Activated CD4-positive, CD25-positive, alpha-beta regulatory T cell treated with anti-CD3 and anti-CD28 coated beads, Interleukin-2, amount 50 U/mL, for 24 hours (primary cell): Measurements from ENCODE around the gene MMD2.

ENCODE experiments used
- ATAC-seq, 2 donors: fragments of 150-1000 bp; cut with Tn5 transposase; one replicate each; pipeline ENCODE4 v1.10.0; 2021; ENCODE audit warnings: mild to moderate bottlenecking in 1 of 2, moderate library complexity in 1 of 2

Gene MMD2

DNA sequence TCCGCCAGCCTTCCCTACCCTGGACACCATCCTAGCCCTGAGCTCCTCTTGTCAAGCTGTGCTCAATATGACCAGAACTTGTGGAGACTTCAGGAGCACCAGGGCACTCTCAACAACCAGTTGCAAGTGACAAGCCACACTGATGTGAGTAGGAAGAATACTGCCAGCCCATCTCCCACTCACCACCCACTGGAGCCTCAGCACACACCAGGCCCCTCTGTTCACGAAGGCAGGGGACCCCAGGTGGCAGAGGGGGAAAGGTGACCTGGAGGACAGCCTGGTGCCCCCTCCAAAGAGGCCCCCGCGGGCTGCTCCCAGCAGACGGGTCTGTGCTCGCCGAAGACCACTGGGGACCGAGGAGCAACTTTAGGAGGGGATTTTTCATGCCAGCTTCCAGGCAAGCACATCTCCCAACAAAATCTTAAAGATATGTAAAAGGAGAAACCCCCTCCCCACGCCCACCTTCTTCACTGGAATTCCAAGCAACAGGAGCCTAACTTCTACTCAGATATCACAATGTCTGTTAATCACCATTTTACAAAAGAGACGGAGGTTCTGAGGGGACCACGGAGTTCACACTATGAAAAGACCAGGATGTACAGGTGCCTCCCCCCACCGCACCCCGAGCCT, 1.0 kb downstream of the MMD2 start:
- no peak for ATAC-seq

DNA sequence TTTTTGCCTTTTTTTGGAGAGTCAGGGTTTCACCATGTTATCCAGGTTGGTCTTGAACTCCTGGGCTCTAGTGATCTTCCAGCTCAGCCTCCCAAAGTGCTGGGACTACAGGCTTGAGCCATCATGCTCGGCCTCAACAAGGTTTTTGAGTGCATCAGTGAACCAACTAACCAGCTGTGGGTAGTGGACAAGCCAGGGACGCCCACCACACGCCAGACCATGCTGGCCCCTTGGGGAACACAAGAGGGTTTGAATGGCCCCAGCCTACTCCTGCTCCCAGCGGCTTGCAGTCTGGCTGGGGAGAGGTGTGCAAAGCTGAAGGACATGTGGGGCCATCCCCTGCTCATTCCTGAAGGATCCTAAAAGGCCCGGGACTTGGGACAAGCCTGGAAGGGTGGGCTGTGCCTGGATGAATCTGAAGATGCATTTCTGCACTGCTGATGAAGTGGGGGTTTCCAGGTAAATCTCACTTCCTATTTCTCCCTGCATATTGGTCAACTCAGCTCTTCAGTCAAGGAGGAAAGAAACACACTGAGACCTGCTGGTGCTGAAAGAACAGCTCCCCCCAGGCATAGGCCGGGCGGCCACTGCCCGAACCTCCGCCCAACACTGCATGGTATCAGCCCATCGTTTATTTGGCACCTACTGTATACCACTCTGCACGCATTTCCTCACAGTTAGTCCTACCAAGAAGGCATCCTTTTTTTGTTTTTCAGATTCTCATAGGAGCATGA, 6.9 kb downstream of the MMD2 start:
- no peak for ATAC-seq

DNA sequence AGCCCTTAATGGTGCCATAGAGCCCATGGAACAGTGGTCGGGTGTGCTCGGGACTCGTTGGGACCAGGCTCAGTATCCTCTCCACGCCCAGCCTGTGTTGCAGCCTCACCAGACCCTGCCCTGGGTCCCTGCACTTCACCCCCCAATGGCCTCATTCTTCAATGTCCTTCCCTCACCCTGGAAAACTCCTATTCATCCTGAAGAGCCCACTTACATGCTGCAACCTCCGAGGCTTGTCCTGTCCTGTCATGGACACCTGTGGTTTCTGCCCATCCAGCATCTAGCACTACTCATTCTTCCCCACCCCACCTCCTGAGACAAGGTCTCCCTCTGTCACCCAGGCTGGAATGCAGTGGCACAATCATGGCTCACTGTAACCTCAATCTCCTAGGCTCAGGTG, 7.7 kb downstream of the MMD2 start:
- no peak for ATAC-seq

DNA sequence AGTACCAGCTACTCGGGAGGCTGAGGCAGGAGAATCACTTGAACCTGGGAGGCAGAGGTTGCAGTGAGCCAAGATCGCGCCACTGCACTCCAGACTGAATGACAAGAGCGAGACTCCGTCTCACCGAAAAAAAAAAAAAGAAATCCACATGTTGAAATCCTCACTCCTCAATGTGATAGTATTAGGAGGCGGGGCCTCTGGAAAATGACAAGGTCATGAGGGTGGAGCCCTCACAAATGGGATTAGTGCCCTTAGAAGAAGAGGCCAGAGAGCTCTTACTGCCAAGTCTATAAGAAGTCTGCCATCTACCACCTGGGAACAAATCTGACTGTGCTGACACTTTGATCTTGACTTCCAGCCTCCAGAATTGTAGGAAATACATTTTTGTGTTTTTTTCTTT, 10.6 kb downstream of the MMD2 start:
- no peak for ATAC-seq

DNA sequence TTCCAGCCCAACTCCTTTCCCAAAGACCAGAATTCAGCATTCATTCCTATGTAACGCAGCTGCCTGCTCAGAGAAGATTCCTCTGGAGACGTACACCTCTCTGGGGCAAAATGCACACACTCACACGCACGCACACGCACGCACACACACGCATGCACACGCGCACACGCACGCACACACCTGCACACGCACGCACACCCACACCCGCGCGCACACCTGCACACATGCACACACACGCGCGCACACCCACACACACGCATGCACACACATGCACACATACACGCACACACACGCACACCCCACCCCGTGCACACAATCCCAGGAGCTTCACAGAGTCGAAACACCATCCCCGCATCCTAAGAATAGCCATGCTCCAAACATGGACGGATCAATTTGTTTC, 13.0 kb downstream of the MMD2 start:
- ATAC-seq = no peak

DNA sequence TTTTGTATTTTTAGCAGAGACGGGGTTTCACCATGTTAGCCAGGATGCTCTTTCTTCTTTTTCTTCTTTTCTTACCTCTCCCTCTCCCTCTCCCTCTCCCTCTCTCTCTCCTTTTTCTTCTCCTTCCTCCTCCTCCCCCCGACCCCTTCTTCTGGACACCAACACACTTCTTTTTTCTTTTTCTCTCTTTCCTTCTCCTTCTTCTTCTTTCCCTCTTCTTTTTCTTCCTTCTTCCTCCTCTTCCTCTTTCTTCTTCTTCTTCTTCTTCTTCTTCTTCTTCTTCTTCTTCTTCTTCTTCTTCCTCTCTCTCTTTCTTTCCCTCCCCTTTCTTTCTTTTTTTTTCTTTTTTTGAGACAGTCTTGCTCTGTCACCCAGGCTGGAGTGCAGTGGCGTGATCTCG, 14.0 kb downstream of the MMD2 start:
- ATAC-seq = no peak

DNA sequence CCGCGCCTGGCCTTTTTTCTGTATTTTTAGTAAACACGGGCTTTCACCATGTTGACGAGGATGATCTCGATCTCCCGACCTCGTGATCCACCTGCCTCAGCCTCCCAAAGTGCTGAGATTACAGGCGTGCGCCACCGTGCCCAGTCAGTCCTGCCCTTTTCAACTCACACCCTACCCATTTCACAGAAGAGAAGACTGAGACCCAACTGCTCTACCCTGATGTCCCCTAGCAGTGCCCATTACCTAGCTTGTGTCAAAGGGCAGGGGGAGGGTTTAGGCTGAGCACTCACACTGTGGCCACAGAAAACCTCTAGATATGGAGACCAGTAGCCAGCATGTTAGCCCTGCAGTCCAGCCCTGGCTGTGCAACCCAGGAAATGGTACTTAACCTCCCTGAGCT, 15.7 kb downstream of the MMD2 start:
- no peak for ATAC-seq

DNA sequence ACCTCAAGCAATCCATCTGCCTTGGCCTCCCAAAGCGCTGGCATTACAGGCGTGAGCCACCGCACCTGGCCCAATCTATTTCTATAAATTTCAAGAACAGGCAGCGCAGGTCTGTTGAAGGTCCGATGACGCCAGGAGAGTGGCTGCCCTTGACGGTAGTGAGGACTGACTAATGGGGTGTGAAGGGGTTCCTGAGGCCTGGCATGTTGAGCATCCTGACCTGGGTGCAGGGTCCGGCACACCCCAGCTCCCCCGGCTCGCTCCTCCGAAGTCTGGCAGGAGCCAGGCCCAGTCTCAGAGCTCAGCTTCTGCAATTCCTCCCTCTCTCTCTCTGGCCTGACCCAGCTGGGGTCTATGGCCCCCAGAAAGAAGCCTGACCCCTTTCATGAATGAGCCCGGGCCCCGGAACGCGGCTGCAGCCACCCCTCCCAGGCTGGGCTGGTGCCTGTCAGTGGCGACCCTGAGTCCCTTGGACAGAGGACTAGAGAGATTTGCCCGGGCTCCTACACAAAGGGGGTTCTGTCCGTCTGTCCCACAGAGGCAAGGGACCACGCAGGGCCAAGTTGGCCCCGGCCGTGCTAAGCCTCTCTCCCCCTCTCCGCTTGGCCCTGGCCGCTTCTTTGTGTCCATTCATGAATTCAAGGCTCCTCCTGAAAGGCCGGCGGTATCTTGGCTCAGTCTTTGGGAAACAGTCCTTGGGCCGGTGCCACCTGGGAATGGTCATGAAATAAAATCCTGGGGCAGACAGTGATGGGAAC, 18.8 kb downstream of the MMD2 start:
- ATAC-seq = no peak

DNA sequence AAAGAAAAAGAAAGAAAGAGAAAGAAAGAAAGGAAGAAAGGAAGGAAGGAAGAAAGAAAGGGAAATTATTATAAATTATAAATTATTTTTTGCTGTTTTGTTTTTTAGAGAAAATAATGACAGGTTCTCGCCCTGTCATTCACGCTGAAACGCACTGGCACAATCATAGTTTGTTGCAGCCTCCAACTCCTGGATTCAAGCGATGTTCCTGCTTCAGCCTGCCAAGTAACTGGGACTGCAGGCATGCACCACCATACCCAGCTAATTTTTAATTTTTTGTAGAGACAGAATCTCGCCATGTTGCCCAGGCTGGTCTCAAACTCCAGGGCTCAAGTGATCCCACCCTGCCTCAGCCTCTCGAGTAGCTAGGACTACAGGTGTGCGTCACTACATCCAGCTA, 21.6 kb downstream of the MMD2 start:
- no peak for ATAC-seq

DNA sequence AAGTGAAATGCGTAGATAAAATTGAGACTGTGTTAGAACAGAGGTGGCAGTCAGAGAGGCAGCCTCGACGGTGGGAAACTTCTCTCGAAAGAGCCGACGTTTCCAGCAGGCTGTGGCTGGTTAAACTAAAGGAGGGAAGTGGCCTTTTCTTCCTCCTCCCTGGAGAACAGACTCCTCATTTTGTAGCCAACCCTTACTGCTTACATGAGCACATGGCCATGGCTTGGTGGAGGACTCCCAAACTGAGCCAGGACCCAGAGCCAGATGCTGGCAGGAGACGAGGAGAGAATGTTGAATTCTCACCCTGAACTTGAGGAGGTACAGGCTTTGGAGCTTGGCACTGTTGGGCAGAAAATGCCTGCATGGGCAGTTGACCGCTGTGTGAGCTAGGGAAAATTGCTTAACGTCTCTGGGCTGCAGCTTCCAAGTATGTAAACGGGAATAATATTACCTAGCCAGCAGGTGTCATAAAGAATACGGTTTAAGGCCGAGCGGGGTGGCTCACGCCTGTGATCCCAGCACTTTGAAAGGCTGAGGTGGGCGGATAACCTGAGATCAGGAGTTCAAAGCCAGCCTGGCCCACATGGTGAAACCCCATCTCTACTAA, 24.5 kb downstream of the MMD2 start:
- no peak for ATAC-seq

DNA sequence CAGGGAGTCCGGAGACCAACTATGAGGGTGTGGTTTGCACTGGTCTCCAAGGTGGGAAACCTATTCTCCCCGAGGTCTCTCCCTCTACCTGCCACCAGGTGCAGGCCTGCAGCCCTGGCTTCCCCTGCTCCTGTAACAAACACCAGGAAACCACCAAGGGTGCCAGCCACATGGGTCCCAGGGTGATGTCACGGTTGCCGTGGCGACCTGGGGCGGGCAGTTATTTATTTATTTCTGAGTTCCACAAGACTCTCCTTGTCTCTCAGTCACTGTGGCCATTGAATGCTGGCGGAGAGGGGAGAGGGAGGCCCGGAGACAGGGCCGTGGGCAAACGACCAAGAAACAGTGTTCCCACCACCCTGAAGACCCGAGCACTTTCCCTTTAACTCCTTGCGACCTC, 27.0 kb downstream of the MMD2 start:
- no peak for ATAC-seq

DNA sequence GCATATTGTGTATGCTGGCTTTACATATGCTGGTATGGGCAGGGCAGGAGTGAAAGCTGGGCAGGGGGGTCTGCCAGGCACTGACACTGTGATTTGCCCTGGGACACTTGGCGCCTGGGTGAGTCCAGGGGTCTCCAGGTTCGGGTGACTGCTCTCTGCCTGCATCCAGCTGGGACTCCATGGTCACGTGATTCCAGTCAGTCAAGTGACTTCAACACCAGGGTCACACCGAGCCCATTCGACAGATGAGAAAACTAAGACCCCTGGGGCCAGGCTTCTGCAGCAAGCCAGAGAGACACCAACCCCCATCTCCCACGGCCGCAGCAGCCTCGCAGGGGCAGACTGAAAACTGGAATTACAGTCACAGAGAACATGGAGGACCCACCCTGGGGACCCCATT, 30.0 kb downstream of the MMD2 start:
- no peak for ATAC-seq

DNA sequence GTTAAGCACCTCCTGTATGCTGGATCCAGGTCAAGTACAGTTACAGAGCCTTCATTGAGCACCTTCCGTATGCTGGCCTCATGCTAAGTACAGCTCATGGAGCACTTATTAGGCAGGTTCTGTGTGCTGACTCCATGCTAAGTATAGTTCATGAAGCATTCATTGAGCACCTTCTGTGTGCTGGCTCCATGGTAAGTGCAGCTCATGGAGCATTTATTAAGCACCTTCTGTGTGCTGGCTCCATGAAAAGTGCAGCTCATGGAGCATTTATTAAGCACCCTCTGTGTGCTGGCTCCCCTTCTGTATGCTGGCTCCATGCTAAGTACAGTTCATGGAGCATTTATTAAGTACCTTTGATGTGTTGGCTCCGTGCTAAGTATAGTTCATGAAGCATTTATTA, 30.5 kb downstream of the MMD2 start:
- no peak for ATAC-seq

DNA sequence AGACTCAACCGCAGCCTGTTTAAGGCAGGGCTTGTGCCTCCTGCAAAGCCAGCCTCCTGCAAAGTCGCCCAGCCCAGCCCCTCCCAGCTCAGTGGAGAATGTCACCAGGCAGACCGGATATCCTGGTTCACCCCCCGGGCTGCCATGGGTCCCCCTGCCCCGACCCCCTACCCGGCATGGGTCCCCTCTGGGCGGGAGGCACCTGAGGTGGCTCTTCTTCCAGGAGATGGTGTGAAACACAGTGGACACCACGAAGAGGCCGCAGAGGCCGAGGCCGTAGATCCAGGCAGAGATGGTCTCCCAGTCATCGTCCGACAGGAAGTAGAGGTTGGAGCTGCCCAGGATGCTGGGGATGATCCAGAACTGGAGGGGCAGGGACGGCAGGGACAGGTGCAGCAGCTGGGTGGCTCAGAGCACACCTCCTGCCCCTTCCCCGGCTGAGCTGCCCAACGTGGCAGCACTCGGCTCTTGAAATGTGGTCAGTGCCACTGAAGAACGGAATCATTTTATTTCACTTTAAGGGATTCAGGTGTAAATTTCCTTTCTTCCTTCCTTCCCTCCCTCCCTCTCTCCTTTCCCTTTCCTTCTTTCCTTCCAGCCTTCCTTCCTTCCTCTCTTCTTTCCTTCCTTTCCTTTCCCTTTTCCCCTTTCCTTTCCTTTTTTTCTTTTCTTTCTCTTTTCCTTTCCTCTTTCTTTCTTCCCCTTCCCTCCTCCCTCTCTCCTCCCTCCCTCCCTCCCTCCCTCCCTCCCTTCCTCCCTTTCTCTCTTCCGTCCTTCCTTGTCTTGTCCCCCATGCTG, 38.8 kb downstream of the MMD2 start:
- ATAC-seq = no peak

DNA sequence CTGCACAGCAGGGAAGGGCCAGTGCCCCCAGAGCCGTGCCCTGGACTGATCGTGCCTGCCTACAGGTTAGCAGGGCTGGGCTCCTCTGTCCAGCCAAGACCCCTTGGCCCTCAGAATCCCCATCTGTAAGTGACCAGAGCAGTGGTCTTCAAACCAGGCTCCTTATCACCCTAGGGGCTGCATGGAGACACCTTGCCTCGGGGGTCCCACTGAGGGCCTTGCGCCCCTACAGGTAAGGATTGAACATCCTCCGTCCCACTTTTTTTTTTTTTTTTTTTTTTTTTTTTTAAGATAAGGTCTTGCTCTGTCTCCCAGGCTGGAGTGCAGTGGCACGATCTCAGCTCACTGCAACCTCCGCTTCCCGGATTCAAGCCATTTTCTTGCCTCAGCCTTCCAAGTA, 42.9 kb downstream of the MMD2 start:
- ATAC-seq = no peak

DNA sequence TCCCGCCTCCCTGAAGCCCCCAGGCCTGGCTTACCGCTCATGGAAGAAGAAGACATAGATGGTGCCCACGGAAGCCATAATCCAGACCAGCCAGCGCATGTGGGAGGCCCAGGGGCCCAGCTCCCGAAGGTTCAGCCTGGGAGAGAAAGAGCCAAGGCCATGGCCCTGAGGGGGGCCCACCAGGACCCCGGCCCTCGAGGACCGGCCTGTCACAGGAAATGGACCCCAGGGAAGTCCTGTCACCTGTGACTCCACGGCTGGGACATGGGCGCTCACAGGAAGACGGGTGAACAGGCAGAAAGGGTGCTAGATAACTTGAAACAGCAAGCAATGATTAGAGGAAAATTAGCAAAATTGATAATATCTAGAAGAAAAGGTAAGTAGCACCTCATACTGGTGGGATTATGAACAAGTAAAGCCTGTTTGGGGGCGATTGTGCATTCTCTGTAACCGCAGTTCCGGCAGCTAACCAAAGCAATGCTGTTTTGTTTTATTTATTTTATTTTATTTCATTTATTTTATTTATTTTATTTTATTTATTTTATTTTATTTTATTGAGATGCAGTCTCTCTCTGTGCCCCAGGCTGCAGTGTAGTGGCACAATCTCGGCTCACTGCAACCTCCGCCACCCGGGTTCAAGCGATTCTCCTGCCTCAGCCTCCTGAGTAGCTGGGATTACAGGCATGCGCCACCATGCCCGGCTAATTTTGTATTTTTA, 47.7 kb downstream of the MMD2 start:
- no peak for ATAC-seq

DNA sequence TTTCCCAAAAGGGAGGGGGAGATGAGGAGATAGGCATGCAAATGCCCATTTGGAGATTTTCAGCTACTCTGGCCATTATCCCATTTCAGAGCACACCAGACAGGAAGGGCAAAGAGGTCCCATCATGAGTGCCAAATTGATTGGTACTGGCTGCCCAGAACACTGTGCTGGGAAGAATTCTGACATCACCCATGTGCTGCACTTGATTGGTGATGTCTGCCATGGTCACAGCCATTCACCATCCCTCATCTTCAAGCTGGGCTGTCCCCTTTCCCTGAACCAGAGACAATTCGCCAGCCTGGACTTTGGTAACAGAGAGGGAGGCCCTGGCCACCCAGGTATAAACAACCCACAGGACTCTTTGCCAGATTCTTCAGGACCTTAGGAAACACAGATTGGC, 52.3 kb downstream of the MMD2 start:
- ATAC-seq = no peak

DNA sequence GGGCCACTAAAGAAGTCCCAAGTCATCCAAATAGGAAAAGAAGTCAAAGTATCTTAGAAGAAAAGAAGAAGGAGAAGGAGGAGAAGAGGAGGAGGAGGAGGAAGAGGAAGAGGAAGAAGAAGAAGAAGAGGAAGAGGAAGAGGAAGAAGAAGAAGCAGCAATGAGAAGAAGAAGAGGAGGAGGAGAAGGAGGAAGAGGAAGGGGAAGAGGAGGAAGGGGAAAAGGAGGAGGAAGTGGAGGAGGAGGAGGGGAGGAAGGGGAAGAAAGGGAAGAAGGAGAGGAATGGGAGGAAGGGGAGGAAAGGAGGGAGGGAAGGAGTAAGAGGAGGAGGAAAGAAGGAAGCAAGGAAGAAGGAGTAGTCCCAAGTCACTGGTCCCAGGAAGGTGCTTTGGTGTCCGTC, 53.8 kb downstream of the MMD2 start:
- ATAC-seq = no peak

DNA sequence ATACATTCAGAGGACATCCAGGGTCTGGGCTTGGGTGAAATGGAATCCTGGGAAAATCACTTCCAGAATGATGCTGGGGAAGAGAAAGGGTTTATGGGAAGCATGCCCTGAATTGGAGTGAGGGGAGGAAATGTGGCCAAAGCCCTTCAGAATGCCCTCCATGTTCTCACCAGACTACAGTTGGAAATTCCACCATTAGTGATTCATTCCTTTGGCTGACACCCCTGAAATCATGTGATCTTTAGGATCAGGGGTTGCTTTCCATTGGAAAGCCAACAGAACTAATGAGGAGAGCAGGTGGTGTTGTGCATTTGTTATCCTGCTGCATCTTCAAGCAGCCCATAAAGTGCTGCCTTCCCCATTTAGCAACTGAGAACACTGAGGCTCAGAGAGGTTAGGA, 54.6 kb downstream of the MMD2 start:
- ATAC-seq = no peak

DNA sequence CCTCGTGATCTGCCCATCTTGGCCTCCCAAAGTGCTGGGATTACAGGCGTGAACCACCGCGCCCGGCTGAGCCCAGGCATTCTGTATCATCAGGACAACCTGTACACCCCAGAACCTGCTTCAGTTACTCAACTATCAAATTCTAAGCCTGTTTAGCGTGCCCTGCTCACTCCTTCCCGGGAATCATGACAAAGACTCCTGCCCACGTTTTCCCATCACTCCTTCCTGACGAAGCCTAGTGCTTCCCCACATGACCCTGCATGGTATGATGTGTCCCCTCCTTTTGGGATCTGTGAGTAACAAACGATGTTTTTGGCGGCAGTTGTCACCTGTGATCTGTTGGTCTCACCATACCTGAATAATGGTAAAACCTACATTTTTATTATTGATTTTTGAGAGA, 63.2 kb downstream of the MMD2 start:
- ATAC-seq = no peak

DNA sequence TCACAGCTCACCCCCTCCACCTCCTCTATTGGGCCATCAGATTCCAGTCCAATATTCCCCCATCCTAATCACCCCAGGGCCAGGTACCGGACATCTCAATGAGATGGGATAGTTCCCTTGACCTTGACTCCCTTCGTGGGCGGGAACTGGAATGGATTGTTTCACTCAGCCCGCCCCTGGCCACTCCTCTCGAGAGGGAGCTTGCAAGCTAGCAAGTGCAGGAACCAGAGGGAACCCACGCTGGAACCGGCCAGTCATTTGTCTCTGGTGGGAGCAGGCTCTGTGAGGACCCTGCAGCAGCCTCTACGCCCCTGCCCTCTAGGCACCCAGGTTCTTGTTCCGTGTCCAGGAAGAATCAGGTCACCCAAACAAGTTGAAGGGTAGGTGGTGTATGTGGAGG, 64.5 kb downstream of the MMD2 start:
- no peak for ATAC-seq

DNA sequence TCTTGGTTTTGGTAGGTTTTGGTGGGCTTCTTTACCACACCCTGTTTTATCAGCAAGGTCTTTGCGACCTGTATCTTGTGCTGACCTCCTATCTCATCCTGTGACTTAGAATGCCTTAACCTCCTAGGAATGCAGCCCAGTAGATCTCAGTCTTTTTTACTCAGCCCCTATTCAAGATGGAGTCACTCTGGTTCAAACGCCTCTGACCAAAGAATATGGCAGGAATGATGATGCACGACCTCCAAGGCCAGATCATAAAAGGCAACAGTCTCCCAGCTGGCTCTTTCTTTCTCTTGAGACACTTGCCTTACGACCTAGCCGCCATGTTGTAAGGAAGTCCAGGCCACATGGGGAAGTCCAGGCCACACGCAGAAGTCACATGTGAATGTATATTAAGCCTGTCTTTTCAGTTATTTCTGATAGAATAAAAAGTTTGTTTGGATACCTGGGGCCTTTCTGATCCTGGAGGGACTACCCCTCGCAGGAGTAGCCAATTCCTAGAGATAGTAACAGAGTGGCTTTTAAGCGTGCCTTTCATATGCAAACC, 65.0 kb downstream of the MMD2 start:
- no peak for ATAC-seq
